Upper lobe of right lung (tissue), 1 donor: Measurements from ENCODE around the gene ACHE. TPM values are rescaled to one million over a fixed set of nuclear protein-coding genes. Genes with fewer than 3 reads are reported as not detected.

Experiments used
- ATAC-seq: fragments of 200-7000 bp; cut with Tn5 transposase; one replicate; pipeline ENCODE4 v1.9.1; 2020; ENCODE audit warnings: mild to moderate bottlenecking, moderate library complexity
- DNase-seq: peaks from one replicate; pipeline ENCODE4 v3.0.0-alpha.2; 2020
- H3K27ac ChIP-seq: fragments of 200-600 bp; one replicate; pipeline ENCODE4 v1.8.0; 2022
- H3K27me3 ChIP-seq: fragments of 200-600 bp; one replicate; pipeline ENCODE4 v1.8.0; 2022; ENCODE audit warnings: mild to moderate bottlenecking
- H3K36me3 ChIP-seq: fragments of 200-600 bp; one replicate; pipeline ENCODE4 v1.8.0; 2022
- H3K4me1 ChIP-seq: fragments of 200-600 bp; one replicate; pipeline ENCODE4 v1.8.0; 2022
- H3K4me3 ChIP-seq: fragments of 200-600 bp; one replicate; pipeline ENCODE4 v1.8.0; 2022; ENCODE audit warnings: mild to moderate bottlenecking
- H3K9me3 ChIP-seq: fragments of 200-600 bp; one replicate; pipeline ENCODE4 v1.8.0; 2022
- intact Hi-C: fragments of 100-400 bp; cut with DNase I; formaldehyde crosslinking; loops from one replicate; pipeline ENCODE4 v1.11.0; 2022
- total RNA-seq: library from RNA; stranded (reverse); fragmentation: NEBNext Ultra II Directional; extraction: Animal tissue kit (Norgen Biotek cat#: 25700); gene quantifications from one replicate; pipeline ENCODE4 v1.2.1, GENCODE V29; 2021
- TF ChIP-seq, protein P1 (sequence below): fragments of 200-600 bp; IDR thresholded peaks from one replicate; pipeline ENCODE4 v1.8.0; 2022; ENCODE audit warnings: antibody characterized with exemption
- donor health status: DM: no; HTN: yes; CAD: no; lungs with severe emphysema.

Gene ACHE
- total RNA-seq, 1 donor from 2014 or later = 2.9 TPM

GRCh38 chr7:100887516-100888290 lies 8.0 kb downstream of the ACHE start:
- intact Hi-C loops = no loop called here
- ATAC-seq (no peak), DNase-seq (no peak)
- Histone ChIP-seq H3K36me3 (peaks cover 59% of the 10 kb centered on the region), H3K9me3 (no peaks in the 10 kb centered on the region), H3K27me3 (no peaks in the 10 kb centered on the region), H3K4me1 (peaks cover 27% of the 10 kb centered on the region), H3K4me3 (no peak overlapping the region), H3K27ac (peak overlapping the region; percentile 60)
- TF ChIP-seq, protein P1, sequence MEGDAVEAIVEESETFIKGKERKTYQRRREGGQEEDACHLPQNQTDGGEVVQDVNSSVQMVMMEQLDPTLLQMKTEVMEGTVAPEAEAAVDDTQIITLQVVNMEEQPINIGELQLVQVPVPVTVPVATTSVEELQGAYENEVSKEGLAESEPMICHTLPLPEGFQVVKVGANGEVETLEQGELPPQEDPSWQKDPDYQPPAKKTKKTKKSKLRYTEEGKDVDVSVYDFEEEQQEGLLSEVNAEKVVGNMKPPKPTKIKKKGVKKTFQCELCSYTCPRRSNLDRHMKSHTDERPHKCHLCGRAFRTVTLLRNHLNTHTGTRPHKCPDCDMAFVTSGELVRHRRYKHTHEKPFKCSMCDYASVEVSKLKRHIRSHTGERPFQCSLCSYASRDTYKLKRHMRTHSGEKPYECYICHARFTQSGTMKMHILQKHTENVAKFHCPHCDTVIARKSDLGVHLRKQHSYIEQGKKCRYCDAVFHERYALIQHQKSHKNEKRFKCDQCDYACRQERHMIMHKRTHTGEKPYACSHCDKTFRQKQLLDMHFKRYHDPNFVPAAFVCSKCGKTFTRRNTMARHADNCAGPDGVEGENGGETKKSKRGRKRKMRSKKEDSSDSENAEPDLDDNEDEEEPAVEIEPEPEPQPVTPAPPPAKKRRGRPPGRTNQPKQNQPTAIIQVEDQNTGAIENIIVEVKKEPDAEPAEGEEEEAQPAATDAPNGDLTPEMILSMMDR = no peak

DNA sequence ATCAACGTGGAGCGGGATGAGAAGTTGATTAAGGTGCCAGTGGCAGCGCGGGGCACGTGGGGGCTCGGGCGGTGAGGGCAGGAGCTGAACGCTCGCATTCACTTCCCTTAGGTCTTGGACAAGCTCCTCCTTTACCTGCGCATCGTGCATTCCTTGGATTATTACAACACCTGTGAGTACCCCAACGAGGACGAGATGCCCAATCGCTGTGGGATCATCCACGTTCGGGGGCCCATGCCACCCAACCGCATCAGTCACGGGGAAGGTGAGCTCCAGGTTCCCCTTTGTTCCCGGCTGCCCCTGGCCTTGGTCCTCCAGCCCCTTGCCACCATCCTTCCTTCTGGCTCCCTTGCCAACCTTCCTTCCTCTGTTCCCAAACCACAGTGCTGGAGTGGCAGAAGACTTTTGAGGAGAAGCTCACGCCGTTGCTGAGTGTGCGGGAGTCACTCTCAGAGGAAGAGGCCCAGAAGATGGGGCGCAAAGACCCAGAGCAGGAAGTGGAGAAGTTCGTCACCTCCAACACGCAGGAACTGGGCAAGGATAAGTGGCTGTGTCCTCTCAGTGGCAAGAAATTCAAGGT lies 8.7 kb downstream of the ACHE start:
- intact Hi-C loops = no loop called here
- Histone ChIP-seq H3K4me3 (no peak overlapping the region), H3K9me3 (no peaks in the 10 kb centered on the region), H3K4me1 (peaks cover 27% of the 10 kb centered on the region), H3K27me3 (no peaks in the 10 kb centered on the region), H3K36me3 (peaks cover 66% of the 10 kb centered on the region), H3K27ac (peak overlapping the region; percentile 60)
- TF ChIP-seq, protein P1 = no peak
- DNase-seq (no peak), ATAC-seq (no peak)

- no peak for ATAC-seq
- no peaks in the 10 kb centered on the region for H3K9me3 ChIP-seq
- TF ChIP-seq, protein P1 = no peak
- peaks cover 27% of the 10 kb centered on the region for H3K4me1 ChIP-seq
- no peaks in the 10 kb centered on the region for H3K27me3 ChIP-seq
- no peak for DNase-seq
- intact Hi-C loops = no loop called here
- no peak overlapping the region for H3K4me3 ChIP-seq
- peaks cover 73% of the 10 kb centered on the region for H3K36me3 ChIP-seq
- H3K27ac ChIP-seq = no peak overlapping the region
These were observed 9.3 kb downstream of the ACHE start for GRCh38 chr7:100886142-100886935.

- H3K27ac ChIP-seq = no peak overlapping the region
- ATAC-seq = no peak
- DNase-seq = no peak
- H3K4me3 ChIP-seq = no peak overlapping the region
- no peaks in the 10 kb centered on the region for H3K27me3 ChIP-seq
- peaks cover 79% of the 10 kb centered on the region for H3K36me3 ChIP-seq
- TF ChIP-seq, protein P1 = no peak
- intact Hi-C loops = no loop called here
- peaks cover 20% of the 10 kb centered on the region for H3K4me1 ChIP-seq
- no peaks in the 10 kb centered on the region for H3K9me3 ChIP-seq
These were observed 10.1 kb downstream of the ACHE start for GRCh38 chr7:100885440-100886141.

DNA sequence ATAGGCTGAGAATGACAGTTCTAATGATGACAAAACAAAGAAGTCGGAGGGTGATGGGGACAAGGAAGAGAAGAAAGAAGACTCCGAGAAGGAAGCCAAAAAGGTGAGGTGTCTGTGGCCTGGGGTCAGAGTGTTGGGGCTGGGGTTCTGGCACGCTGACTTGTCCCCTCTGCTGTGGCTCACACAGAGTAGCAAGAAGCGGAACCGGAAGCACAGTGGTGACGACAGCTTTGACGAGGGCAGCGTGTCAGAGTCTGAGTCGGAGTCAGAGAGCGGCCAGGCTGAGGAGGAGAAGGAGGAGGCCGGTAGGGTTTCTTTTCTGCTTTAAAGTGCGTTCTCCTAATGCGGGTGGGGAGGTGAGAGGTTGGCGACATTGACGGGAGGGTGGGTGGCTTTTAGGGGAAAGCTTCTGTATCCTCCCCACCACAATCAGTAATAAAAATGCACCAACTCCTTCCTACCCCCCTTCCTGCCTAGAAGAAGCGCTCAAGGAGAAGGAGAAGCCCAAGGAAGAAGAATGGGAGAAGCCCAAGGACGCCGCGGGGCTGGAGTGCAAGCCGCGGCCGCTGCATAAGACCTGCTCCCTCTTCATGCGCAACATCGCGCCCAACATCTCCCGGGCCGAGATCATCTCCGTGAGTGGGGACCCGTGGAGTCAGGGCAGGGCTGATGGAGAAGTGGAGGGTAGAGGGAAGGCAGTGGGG lies 10.8 kb downstream of the ACHE start:
- no peak for DNase-seq
- Histone ChIP-seq H3K4me3 (no peak overlapping the region), H3K27me3 (no peaks in the 10 kb centered on the region), H3K36me3 (peaks cover 81% of the 10 kb centered on the region), H3K4me1 (peaks cover 18% of the 10 kb centered on the region), H3K9me3 (no peaks in the 10 kb centered on the region), H3K27ac (no peak overlapping the region)
- intact Hi-C loops = no loop called here
- TF ChIP-seq, protein P1 = no peak
- ATAC-seq = no peak
